Liver (tissue), 3 donors: ENCODE results near the gene PPFIA2.
A peak's percentile ranks its signal among the peaks of the same experiment; 100 is the strongest.

ENCODE experiments used
- ATF3 ChIP-seq: IDR thresholded peaks from 2 replicates; pipeline ENCODE4 v1.6.1; 2016; ENCODE audit warnings: antibody characterized with exemption
- FOXA1 ChIP-seq: IDR thresholded peaks from 2 replicates; pipeline ENCODE4 v1.6.1; 2016; ENCODE audit warnings: antibody characterized with exemption
- JUND ChIP-seq, 2 donors: IDR thresholded peaks; 2 replicates each; pipeline ENCODE4 v1.6.1; 2016; ENCODE audit warnings: antibody characterized with exemption in 2 of 2
- NR2F2 ChIP-seq: IDR thresholded peaks from 2 replicates; pipeline ENCODE4 v1.6.1; 2016; ENCODE audit warnings: antibody characterized with exemption
- RXRA ChIP-seq, 2 donors: IDR thresholded peaks; 2 replicates each; pipeline ENCODE4 v1.6.1; 2017 to 2018; ENCODE audit warnings: antibody characterized with exemption in 2 of 2, mild to moderate bottlenecking in 1 of 2
- TAF1 ChIP-seq: conservative IDR thresholded peaks from 2 replicates; pipeline ENCODE4 v1.6.1; 2016; ENCODE audit warnings: antibody characterized with exemption, mild to moderate bottlenecking
- TF ChIP-seq, protein P1 (sequence below): fragments of 150-350 bp; IDR thresholded peaks from 2 replicates; pipeline ENCODE4 v1.5.1; 2017; ENCODE audit warnings: improper control_type of control experiment, low read depth, low read length; ENCODE audit not compliant: missing input control
- TF ChIP-seq, protein P2 (sequence below): IDR thresholded peaks from 2 replicates; pipeline ENCODE4 v1.6.1; 2016; ENCODE audit warnings: antibody characterized with exemption
- TF ChIP-seq, protein P3 (sequence below): IDR thresholded peaks from 2 replicates; pipeline ENCODE4 v1.6.1; 2016; ENCODE audit warnings: antibody characterized with exemption, mild to moderate bottlenecking
- donor health status: healthy.
- donor health status: healthy.

DNA sequence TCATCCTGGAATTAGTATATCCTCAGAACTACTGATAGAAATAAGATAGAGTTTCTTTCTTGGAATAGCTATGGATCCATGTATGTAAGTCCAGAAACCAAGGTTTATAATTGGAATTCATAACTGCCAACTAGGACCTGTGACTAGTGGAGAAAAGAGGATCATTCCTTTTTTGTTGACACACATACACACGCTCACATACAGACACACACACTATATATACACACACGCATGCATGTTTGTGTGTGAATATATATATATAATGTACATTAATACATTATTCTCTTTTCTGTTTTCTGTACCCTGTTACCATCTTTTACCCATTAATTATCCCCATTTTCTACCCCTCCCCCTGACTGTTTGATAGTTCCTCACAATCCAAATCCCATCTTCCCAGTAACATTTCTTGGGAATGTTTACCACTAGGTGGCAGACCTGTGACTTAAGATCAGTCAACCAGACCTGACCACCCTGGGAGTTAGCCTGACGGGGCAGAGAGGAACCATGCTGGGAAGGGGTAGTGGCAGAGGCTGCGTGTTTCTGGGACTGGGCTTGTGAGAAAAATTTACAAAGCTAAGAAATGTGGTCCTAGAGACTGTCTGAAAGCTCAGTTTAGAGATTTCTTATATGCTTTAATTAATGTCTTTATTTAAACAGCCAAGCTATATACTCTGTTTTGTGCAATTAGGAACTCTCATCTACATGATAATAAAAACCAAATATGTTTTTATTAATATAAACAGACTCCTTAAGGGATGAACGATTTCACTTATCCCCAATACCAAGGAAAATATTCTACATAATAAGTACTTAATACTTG lies 308.0 kb downstream of the PPFIA2 start:
- TF ChIP-seq NR2F2 = no peak
- no peak for TF ChIP-seq JUND (IDR thresholded peaks at IDR 0.05)
- TF ChIP-seq, protein P1, sequence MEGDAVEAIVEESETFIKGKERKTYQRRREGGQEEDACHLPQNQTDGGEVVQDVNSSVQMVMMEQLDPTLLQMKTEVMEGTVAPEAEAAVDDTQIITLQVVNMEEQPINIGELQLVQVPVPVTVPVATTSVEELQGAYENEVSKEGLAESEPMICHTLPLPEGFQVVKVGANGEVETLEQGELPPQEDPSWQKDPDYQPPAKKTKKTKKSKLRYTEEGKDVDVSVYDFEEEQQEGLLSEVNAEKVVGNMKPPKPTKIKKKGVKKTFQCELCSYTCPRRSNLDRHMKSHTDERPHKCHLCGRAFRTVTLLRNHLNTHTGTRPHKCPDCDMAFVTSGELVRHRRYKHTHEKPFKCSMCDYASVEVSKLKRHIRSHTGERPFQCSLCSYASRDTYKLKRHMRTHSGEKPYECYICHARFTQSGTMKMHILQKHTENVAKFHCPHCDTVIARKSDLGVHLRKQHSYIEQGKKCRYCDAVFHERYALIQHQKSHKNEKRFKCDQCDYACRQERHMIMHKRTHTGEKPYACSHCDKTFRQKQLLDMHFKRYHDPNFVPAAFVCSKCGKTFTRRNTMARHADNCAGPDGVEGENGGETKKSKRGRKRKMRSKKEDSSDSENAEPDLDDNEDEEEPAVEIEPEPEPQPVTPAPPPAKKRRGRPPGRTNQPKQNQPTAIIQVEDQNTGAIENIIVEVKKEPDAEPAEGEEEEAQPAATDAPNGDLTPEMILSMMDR = peak; percentile 46
- no peak for TF ChIP-seq TAF1
- no peak for TF ChIP-seq ATF3
- TF ChIP-seq, protein P2, sequence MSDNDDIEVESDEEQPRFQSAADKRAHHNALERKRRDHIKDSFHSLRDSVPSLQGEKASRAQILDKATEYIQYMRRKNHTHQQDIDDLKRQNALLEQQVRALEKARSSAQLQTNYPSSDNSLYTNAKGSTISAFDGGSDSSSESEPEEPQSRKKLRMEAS = no peak
- no peak for TF ChIP-seq FOXA1
- TF ChIP-seq RXRA (IDR thresholded peaks at IDR 0.05) = no peak
- TF ChIP-seq, protein P3, sequence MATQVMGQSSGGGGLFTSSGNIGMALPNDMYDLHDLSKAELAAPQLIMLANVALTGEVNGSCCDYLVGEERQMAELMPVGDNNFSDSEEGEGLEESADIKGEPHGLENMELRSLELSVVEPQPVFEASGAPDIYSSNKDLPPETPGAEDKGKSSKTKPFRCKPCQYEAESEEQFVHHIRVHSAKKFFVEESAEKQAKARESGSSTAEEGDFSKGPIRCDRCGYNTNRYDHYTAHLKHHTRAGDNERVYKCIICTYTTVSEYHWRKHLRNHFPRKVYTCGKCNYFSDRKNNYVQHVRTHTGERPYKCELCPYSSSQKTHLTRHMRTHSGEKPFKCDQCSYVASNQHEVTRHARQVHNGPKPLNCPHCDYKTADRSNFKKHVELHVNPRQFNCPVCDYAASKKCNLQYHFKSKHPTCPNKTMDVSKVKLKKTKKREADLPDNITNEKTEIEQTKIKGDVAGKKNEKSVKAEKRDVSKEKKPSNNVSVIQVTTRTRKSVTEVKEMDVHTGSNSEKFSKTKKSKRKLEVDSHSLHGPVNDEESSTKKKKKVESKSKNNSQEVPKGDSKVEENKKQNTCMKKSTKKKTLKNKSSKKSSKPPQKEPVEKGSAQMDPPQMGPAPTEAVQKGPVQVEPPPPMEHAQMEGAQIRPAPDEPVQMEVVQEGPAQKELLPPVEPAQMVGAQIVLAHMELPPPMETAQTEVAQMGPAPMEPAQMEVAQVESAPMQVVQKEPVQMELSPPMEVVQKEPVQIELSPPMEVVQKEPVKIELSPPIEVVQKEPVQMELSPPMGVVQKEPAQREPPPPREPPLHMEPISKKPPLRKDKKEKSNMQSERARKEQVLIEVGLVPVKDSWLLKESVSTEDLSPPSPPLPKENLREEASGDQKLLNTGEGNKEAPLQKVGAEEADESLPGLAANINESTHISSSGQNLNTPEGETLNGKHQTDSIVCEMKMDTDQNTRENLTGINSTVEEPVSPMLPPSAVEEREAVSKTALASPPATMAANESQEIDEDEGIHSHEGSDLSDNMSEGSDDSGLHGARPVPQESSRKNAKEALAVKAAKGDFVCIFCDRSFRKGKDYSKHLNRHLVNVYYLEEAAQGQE = no peak
